BLaER1 treated with 17β-estradiol and CSF1 and Interleukin-3, amounts not matched to agents 10 nM and 100 nM (cell line): ENCODE measurements around the gene MALAT1.
A peak's percentile ranks its signal among the peaks of the same experiment; 100 is the strongest.
"Not testable (repeated sequence)": the region's sequence is repeated elsewhere in the genome, so short reads cannot be mapped to it uniquely, and the experiment has no call there.

Experiments used
- H3K27ac ChIP-seq, 11 experiments: shearing (Covaris generic); formaldehyde crosslinking; 2 replicates each; pipeline ENCODE4 v1.8.1; 2022
- H3K27me3 ChIP-seq, 11 experiments: shearing (Covaris generic); formaldehyde crosslinking; 2 replicates each; pipeline ENCODE4 v1.8.1; 2022
- H3K36me3 ChIP-seq, 11 experiments: shearing (Covaris generic); formaldehyde crosslinking; 2 replicates each; pipeline ENCODE4 v1.8.1; 2022
- H3K4me1 ChIP-seq, 10 experiments: shearing (Covaris generic); formaldehyde crosslinking; 2 replicates each; pipeline ENCODE4 v1.8.1; 2022
- H3K4me2 ChIP-seq, 11 experiments: shearing (Covaris generic); formaldehyde crosslinking; 2 replicates each; pipeline ENCODE4 v1.8.1; 2022
- H3K4me3 ChIP-seq, 10 experiments: shearing (Covaris generic); formaldehyde crosslinking; 2 replicates each; pipeline ENCODE4 v1.8.1; 2022
- H3K9ac ChIP-seq, 11 experiments: shearing (Covaris generic); formaldehyde crosslinking; 2 replicates each; pipeline ENCODE4 v1.8.1; 2022
- H3K9me3 ChIP-seq, 11 experiments: shearing (Covaris generic); formaldehyde crosslinking; replicated peaks in 1 of 11; 2 replicates each; pipeline ENCODE4 v1.8.1; 2022
- H4K20me1 ChIP-seq, 11 experiments: shearing (Covaris generic); formaldehyde crosslinking; 2 replicates each; pipeline ENCODE4 v1.8.1; 2022
- Cebpa-rat ChIP-seq, 11 experiments: shearing (Covaris generic); IDR thresholded peaks; 2 replicates each; pipeline ENCODE4 v1.8.1; 2022

The MALAT1 gene

DNA sequence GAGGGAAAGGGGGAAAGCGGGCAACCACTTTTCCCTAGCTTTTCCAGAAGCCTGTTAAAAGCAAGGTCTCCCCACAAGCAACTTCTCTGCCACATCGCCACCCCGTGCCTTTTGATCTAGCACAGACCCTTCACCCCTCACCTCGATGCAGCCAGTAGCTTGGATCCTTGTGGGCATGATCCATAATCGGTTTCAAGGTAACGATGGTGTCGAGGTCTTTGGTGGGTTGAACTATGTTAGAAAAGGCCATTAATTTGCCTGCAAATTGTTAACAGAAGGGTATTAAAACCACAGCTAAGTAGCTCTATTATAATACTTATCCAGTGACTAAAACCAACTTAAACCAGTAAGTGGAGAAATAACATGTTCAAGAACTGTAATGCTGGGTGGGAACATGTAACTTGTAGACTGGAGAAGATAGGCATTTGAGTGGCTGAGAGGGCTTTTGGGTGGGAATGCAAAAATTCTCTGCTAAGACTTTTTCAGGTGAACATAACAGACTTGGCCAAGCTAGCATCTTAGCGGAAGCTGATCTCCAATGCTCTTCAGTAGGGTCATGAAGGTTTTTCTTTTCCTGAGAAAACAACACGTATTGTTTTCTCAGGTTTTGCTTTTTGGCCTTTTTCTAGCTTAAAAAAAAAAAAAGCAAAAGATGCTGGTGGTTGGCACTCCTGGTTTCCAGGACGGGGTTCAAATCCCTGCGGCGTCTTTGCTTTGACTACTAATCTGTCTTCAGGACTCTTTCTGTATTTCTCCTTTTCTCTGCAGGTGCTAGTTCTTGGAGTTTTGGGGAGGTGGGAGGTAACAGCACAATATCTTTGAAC lies 6.8 kb downstream of the MALAT1 start:
- Histone ChIP-seq H3K36me3 (peaks cover 58 to 63% (median 59%) of the 10 kb centered on the region in 11 experiments), H3K27me3 (no peaks in the 10 kb centered on the region), H3K4me1 (peaks cover 56 to 67% (median 64%) of the 10 kb centered on the region in 10 experiments), H3K4me3 (peak overlapping the region; percentile 77 to 94 (median 90)), H3K9ac (peak overlapping the region; percentile 95 to 100 (median 98)), H3K4me2 (peak overlapping the region; percentile 87 to 98 (median 94)), H4K20me1 (peaks cover 66 to 72% (median 71%) of the 10 kb centered on the region in 11 experiments), H3K27ac (peak overlapping the region; percentile 14 to 100 (median 100); a peak in 21 of 22 replicates), H3K9me3 (peaks cover 0 to 6% (median 0%) of the 10 kb centered on the region in 11 experiments; a peak in 5 of 22 replicates)
- no peak for TF ChIP-seq Cebpa-rat (IDR thresholded peaks at IDR 0.05)

DNA sequence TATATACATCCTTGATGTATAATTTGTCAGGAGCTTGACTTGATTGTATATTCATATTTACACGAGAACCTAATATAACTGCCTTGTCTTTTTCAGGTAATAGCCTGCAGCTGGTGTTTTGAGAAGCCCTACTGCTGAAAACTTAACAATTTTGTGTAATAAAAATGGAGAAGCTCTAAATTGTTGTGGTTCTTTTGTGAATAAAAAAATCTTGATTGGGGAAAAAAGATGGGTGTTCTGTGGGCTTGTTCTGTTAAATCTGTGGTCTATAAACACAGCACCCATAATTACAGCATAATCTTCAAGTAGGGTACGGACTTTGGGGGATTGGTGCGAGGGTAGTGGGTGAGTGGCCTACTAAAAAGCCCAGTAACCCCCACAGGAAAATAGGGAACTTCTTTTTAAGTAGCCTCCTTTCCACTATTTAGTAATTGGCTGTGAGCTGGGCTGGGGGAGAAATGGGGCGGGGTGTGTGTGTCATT lies 7.5 kb downstream of the MALAT1 start:
- peak overlapping the region; percentile 87 to 98 (median 94) for H3K4me2 ChIP-seq
- peak overlapping the region; percentile 14 to 100 (median 100); a peak in 19 of 22 replicates for H3K27ac ChIP-seq
- H3K9ac ChIP-seq = peak overlapping the region; percentile 95 to 100 (median 98)
- TF ChIP-seq Cebpa-rat (IDR thresholded peaks at IDR 0.05) = no peak
- H4K20me1 ChIP-seq = peaks cover 60 to 66% (median 64%) of the 10 kb centered on the region in 11 experiments
- no peaks in the 10 kb centered on the region for H3K27me3 ChIP-seq
- H3K9me3 ChIP-seq = peaks cover 0 to 6% (median 0%) of the 10 kb centered on the region in 11 experiments; a peak in 5 of 22 replicates
- peak overlapping the region; percentile 77 to 94 (median 90) for H3K4me3 ChIP-seq
- H3K4me1 ChIP-seq = peaks cover 56 to 67% (median 64%) of the 10 kb centered on the region in 10 experiments
- peaks cover 51 to 56% (median 53%) of the 10 kb centered on the region in 11 experiments for H3K36me3 ChIP-seq

- Histone ChIP-seq H3K36me3 (peaks cover 45 to 50% (median 47%) of the 10 kb centered on the region in 11 experiments), H4K20me1 (peaks cover 54 to 60% (median 58%) of the 10 kb centered on the region in 11 experiments), H3K4me3 (peak overlapping the region; percentile 77 to 94 (median 90); a peak in 16 of 20 replicates), H3K27ac (peak overlapping the region; percentile 66 to 100 (median 100); a peak in 21 of 22 replicates), H3K4me2 (peak overlapping the region; percentile 87 to 98 (median 94)), H3K4me1 (peaks cover 56 to 67% (median 64%) of the 10 kb centered on the region in 10 experiments), H3K27me3 (no peaks in the 10 kb centered on the region), H3K9ac (peak overlapping the region; percentile 95 to 100 (median 98)), H3K9me3 (peaks cover 0 to 6% (median 0%) of the 10 kb centered on the region in 11 experiments; a peak in 3 of 22 replicates)
- no peak for TF ChIP-seq Cebpa-rat (IDR thresholded peaks at IDR 0.05)
Measured at GRCh38 chr11:65506772-65507505, 8.1 kb downstream of the MALAT1 start.

- H4K20me1 ChIP-seq, H3K4me3 ChIP-seq, H3K36me3 ChIP-seq, H3K27me3 ChIP-seq, H3K9me3 ChIP-seq, H3K4me2 ChIP-seq: not testable (repeated sequence)
- Histone ChIP-seq H3K9ac (peak overlapping the region in 1 of 11 experiments; percentile 1; a peak in 1 of 22 replicates), H3K27ac (peak overlapping the region in 3 of 11 experiments; percentile 3 to 68 (median 45); a peak in 2 of 22 replicates), H3K4me1 (peaks cover 29 to 61% (median 52%) of the 10 kb centered on the region in 10 experiments)
Measured at GRCh38 chr11:65512311-65512710, 13.5 kb downstream of the MALAT1 start.

DNA sequence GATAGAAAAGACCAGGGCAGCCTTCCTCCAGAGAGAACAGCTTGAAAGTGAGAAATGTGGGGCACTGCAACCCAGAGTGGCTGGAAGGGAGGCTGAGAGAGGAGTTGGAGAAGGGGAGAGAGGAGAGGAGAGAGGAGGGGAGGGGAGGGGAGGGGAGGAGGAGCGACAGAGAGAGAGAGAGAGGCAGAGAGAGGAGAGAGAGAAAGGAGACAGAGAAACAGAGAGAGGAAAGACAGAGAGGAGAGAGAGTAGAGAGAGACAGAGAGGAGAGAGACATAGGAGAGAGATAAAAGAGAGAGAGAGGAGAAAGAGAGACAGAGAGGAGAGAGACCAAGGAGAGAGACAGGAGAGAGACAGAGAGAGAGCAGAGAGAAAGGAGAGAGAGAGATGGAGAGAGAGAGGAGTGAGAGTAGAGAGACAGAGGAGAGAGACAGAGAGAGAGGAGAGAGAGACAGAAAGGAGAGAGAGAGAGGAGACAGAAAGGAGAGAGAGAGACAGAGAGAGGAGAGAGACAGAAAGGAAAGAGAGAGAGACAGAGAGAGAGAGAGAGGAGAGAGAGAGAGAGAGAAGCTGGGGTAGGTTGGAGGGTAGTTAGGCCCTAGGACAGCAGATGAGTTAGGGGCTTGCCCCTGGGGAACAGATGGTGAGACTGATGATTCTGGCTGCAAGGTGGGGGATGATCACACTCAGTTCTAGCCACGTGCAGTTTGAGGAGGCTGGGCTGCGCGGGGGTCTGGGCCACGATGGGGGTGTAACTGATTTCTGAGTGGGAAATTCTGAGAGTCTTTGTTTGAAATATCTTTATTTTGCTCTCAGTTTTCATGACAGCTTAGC lies 17.5 kb downstream of the MALAT1 start:
- Histone ChIP-seq H3K27ac (peak overlapping the region in 3 of 11 experiments; percentile 15 to 40 (median 39); a peak in 5 of 22 replicates), H3K9me3 (no peaks in the 10 kb centered on the region)

GRCh38 chr11:65518941-65519549 lies 20.2 kb downstream of the MALAT1 start:
- H3K27me3 ChIP-seq, H3K9ac ChIP-seq, H3K27ac ChIP-seq, H4K20me1 ChIP-seq, H3K4me3 ChIP-seq, H3K9me3 ChIP-seq, H3K4me2 ChIP-seq, H3K36me3 ChIP-seq: not testable (repeated sequence)
- peaks cover 25 to 46% (median 38%) of the 10 kb centered on the region in 10 experiments for H3K4me1 ChIP-seq

More for the DNA sequence above, 17.5 kb downstream of the MALAT1 start:
- H3K36me3 ChIP-seq = no peaks in the 10 kb centered on the region
- H3K27me3 ChIP-seq = no peaks in the 10 kb centered on the region
- no peaks in the 10 kb centered on the region for H4K20me1 ChIP-seq
- H3K4me1 ChIP-seq = peaks cover 0 to 35% (median 25%) of the 10 kb centered on the region in 10 experiments; a peak in 16 of 20 replicates
- H3K9ac ChIP-seq = no peak overlapping the region
- H3K4me3 ChIP-seq = no peak overlapping the region
- H3K4me2 ChIP-seq = no peak overlapping the region
- no peak for TF ChIP-seq Cebpa-rat (IDR thresholded peaks at IDR 0.05)

GRCh38 chr11:65521777-65522521 lies 23.1 kb downstream of the MALAT1 start:
- Histone ChIP-seq H3K4me1 (peaks cover 45 to 60% (median 50%) of the 10 kb centered on the region in 10 experiments), H3K9ac (peak overlapping the region in 1 of 11 experiments; percentile 68; a peak in 1 of 22 replicates), H3K36me3 (peaks cover 5 to 11% (median 9%) of the 10 kb centered on the region in 11 experiments; a peak in 21 of 22 replicates), H3K27ac (peak overlapping the region in 3 of 11 experiments; percentile 13 to 72 (median 18); a peak in 3 of 22 replicates), H4K20me1 (peaks cover 10 to 19% (median 16%) of the 10 kb centered on the region in 11 experiments; a peak in 16 of 22 replicates), H3K4me2 (peak overlapping the region; percentile 80 to 100 (median 94))
- H3K27me3 ChIP-seq, H3K9me3 ChIP-seq, H3K4me3 ChIP-seq: not testable (repeated sequence)

DNA sequence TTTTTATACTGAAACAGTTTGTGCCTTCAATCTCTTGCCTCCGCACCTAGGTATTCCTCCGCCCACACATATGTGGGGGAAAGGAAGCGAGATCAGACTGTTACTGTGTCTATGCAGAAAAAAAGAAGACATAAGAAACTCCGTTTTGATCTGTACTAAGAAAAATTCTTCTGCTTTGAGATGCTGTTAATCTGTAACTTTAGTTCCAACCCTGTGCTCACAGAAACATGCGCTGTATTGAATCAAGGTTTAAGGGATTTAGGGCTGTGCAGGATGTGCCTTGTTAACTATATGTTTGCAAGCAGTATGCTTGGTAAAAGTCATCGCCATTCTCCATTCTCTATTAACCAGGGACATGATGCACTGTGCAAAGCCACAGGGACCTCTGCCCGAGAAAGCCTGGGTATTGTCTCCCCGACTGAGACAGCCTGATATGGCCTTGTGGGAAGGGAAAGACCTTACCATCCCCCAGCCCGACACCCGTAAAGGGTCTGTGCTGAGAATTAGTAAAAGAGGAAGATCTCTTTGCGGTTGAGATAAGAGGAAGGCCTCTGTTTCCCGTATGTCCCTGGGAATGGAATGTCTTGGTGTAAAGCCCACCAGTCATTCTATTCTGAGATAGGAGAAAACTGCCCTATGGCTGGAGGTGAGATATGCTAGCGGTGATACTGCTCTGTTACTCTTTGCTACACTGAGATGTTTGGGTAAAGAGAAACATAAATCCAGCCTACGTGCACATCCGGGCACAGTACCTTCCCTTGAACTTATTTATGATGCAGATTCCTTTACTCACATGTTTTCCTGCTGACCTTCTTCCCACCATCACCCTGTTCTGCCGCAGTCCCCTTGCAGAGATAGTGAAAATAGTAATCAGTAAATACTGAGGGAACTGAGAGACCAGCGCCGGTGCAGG lies 24.1 kb downstream of the MALAT1 start:
- not testable (repeated sequence) for H3K9me3 ChIP-seq, H3K27me3 ChIP-seq
- H3K4me2 ChIP-seq = peak overlapping the region; percentile 80 to 100 (median 94)
- peaks cover 15 to 21% (median 19%) of the 10 kb centered on the region in 11 experiments for H3K36me3 ChIP-seq
- H4K20me1 ChIP-seq = peaks cover 10 to 26% (median 18%) of the 10 kb centered on the region in 11 experiments; a peak in 16 of 22 replicates
- H3K4me1 ChIP-seq = peaks cover 46 to 61% (median 52%) of the 10 kb centered on the region in 10 experiments
- H3K4me3 ChIP-seq = peak overlapping the region; percentile 17 to 58 (median 38); a peak in 17 of 20 replicates
- H3K9ac ChIP-seq = peak overlapping the region; percentile 45 to 73 (median 61); a peak in 21 of 22 replicates
- peak overlapping the region; percentile 5 to 79 (median 66); a peak in 19 of 22 replicates for H3K27ac ChIP-seq

DNA sequence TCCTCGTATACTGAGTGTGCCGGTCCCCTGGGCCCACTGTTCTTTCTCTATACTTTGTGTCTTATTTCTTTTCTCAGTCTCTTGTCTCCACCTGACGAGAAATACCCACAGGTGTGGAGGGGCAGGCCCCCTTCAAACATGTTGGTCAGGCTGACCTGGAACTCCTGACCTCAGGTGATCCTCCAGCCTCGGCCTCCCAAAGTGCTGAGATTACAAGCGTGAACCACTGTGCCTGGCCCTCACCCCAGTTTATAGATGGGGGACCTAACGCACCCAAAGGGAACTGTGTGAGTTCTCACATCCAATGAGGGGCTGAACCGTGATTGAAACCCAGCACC lies 24.8 kb downstream of the MALAT1 start:
- H3K9me3 ChIP-seq, H3K27me3 ChIP-seq: not testable (repeated sequence)
- H3K27ac ChIP-seq = peak overlapping the region; percentile 5 to 79 (median 66); a peak in 19 of 22 replicates
- peaks cover 10 to 32% (median 18%) of the 10 kb centered on the region in 11 experiments; a peak in 16 of 22 replicates for H4K20me1 ChIP-seq
- H3K4me3 ChIP-seq = peak overlapping the region; percentile 17 to 58 (median 38); a peak in 17 of 20 replicates
- peak overlapping the region; percentile 80 to 100 (median 94) for H3K4me2 ChIP-seq
- peaks cover 20 to 27% (median 26%) of the 10 kb centered on the region in 11 experiments for H3K36me3 ChIP-seq
- peaks cover 46 to 61% (median 52%) of the 10 kb centered on the region in 10 experiments for H3K4me1 ChIP-seq
- H3K9ac ChIP-seq = peak overlapping the region; percentile 45 to 73 (median 61); a peak in 19 of 22 replicates
